HL-60 (cell line): ENCODE results near the gene CREB5.

Source experiments
- CTCF ChIP-seq: IDR thresholded peaks from one replicate; pipeline ENCODE4 v1.5.1; 2011; ENCODE audit warnings: low read length, control low read depth, inconsistent platforms; ENCODE audit not compliant: insufficient read depth
- GABPA ChIP-seq: IDR thresholded peaks from 2 replicates; pipeline ENCODE4 v1.6.1; 2012; ENCODE audit warnings: low read depth
- POLR2AphosphoS5 ChIP-seq: IDR thresholded peaks from 2 replicates; pipeline ENCODE4 v1.6.1; 2012; ENCODE audit warnings: low read depth
- SPI1 ChIP-seq: IDR thresholded peaks from 2 replicates; pipeline ENCODE4 v1.6.1; 2012; ENCODE audit warnings: low read depth, mild to moderate bottlenecking, borderline replicate concordance
- TF ChIP-seq, protein P1 (sequence below): IDR thresholded peaks from 2 replicates; pipeline ENCODE4 v1.6.1; 2012; ENCODE audit warnings: low read depth; ENCODE audit not compliant: insufficient replicate concordance

DNA sequence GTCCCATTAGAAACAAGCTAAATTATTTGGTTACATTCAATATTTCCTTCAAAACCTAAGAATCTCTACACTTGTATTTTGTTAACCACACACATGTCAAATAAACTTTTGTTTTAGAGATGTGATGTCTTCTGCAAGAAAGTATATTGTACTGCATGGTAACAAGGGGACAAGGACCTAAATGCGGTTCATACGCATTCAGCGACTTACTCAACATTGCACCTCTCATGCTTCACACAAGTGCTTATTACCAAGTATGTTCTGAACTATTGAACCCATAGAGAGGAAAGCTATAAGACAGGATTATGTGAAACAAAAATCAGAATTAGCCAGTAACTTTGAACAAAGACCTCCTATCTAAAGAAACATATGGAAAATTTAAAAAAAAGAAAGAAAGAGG, 68.3 kb downstream of the CREB5 start:
- TF ChIP-seq CTCF (no peak), POLR2AphosphoS5 (no peak), GABPA (no peak), SPI1 (no peak)
- TF ChIP-seq, protein P1, sequence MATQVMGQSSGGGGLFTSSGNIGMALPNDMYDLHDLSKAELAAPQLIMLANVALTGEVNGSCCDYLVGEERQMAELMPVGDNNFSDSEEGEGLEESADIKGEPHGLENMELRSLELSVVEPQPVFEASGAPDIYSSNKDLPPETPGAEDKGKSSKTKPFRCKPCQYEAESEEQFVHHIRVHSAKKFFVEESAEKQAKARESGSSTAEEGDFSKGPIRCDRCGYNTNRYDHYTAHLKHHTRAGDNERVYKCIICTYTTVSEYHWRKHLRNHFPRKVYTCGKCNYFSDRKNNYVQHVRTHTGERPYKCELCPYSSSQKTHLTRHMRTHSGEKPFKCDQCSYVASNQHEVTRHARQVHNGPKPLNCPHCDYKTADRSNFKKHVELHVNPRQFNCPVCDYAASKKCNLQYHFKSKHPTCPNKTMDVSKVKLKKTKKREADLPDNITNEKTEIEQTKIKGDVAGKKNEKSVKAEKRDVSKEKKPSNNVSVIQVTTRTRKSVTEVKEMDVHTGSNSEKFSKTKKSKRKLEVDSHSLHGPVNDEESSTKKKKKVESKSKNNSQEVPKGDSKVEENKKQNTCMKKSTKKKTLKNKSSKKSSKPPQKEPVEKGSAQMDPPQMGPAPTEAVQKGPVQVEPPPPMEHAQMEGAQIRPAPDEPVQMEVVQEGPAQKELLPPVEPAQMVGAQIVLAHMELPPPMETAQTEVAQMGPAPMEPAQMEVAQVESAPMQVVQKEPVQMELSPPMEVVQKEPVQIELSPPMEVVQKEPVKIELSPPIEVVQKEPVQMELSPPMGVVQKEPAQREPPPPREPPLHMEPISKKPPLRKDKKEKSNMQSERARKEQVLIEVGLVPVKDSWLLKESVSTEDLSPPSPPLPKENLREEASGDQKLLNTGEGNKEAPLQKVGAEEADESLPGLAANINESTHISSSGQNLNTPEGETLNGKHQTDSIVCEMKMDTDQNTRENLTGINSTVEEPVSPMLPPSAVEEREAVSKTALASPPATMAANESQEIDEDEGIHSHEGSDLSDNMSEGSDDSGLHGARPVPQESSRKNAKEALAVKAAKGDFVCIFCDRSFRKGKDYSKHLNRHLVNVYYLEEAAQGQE: no peak
